ENCODE data around the gene ANP32E.

DNA sequence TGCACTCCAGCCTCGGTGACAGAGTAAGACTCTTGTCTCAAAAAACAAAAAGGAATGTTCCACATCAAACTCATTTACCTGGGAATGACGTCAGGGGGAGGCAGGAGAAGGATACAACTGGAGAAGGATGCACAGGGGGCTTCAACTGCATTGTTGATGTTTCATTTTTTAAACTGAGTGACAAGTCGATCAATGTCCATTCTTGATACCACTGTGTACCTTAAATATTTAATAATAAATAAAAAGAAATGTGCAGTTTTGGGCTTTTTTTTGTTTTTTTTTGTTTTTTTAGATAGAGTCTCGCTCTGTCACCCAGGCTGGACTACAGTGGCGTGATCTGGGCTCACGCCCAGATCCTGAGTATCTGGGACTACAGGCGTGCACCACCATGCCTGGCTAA lies 50.4 kb downstream of the ANP32E start:
- TF ChIP-seq TAF1 (IDR thresholded peaks at IDR 0.05; ENCODE audit: borderline replicate concordance, low read depth, low read length): no peak
- TF ChIP-seq POLR2A (IDR thresholded peaks at IDR 0.05; ENCODE audit: low read depth, low read length): no peak

Measured in GM12892 (cell line).